DMS153 treated with DMSO at 0.1 percent for 48 hours (cell line): Measurements from ENCODE around the gene ZNF426.

ENCODE experiments used
- DNase-seq: peaks from one replicate; lab custom pipeline; 2025; ENCODE audit not compliant: unreplicated experiment; lab: John Stamatoyannopoulos, UW

The ZNF426 gene

GRCh38 chr19:9498183-9498902 is 40.1 kb downstream of the ZNF426 start, which contains the start of gene ZNF560:
ZNF560 (minus strand) TSS chr19:9498616; CDS start chr19:9475313, 23,303 bp downstream.
- no peak for DNase-seq

GRCh38 chr19:9494096-9494495 is 44.3 kb downstream of the ZNF426 start:
- DNase-seq = no peak

- no peak for DNase-seq
These were observed 51.4 kb downstream of the ZNF426 start for GRCh38 chr19:9487016-9487415.

- DNase-seq = no peak
These were observed 53.3 kb downstream of the ZNF426 start for GRCh38 chr19:9485140-9485539.

GRCh38 chr19:9474975-9475374 is 63.5 kb downstream of the ZNF426 start:
- no peak for DNase-seq
